Measurements from ENCODE around the gene CPLX3. TPM values are rescaled to one million over a fixed set of nuclear protein-coding genes. Genes with fewer than 3 reads are reported as not detected.

The CPLX3 gene
- total RNA-seq, 1 donor from 2014 or later: not detected

- no peak for DNase-seq (ENCODE audit: extremely low spot score, unreplicated experiment)
- H3K9me3 Mint-ChIP-seq: no peaks in the 10 kb centered on the region
- H3K4me3 Mint-ChIP-seq: no peak overlapping the region
- H3K27me3 Mint-ChIP-seq: no peaks in the 10 kb centered on the region
- peaks cover 10% of the 10 kb centered on the region for H3K36me3 Mint-ChIP-seq
- peaks cover 21% of the 10 kb centered on the region for H3K4me1 Mint-ChIP-seq (ENCODE audit: unreplicated experiment)
- no peak overlapping the region for H3K27ac Mint-ChIP-seq
- TF ChIP-seq, protein P1, sequence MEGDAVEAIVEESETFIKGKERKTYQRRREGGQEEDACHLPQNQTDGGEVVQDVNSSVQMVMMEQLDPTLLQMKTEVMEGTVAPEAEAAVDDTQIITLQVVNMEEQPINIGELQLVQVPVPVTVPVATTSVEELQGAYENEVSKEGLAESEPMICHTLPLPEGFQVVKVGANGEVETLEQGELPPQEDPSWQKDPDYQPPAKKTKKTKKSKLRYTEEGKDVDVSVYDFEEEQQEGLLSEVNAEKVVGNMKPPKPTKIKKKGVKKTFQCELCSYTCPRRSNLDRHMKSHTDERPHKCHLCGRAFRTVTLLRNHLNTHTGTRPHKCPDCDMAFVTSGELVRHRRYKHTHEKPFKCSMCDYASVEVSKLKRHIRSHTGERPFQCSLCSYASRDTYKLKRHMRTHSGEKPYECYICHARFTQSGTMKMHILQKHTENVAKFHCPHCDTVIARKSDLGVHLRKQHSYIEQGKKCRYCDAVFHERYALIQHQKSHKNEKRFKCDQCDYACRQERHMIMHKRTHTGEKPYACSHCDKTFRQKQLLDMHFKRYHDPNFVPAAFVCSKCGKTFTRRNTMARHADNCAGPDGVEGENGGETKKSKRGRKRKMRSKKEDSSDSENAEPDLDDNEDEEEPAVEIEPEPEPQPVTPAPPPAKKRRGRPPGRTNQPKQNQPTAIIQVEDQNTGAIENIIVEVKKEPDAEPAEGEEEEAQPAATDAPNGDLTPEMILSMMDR (conservative IDR thresholded peaks at IDR 0.05): no peak
Observed at GRCh38 chr15:74845208-74845568, 18.8 kb downstream of the CPLX3 start.

GRCh38 chr15:74845581-74845980 is 19.2 kb downstream of the CPLX3 start:
- H3K36me3 Mint-ChIP-seq: peaks cover 10% of the 10 kb centered on the region
- TF ChIP-seq, protein P1 (conservative IDR thresholded peaks at IDR 0.05): no peak

DNA sequence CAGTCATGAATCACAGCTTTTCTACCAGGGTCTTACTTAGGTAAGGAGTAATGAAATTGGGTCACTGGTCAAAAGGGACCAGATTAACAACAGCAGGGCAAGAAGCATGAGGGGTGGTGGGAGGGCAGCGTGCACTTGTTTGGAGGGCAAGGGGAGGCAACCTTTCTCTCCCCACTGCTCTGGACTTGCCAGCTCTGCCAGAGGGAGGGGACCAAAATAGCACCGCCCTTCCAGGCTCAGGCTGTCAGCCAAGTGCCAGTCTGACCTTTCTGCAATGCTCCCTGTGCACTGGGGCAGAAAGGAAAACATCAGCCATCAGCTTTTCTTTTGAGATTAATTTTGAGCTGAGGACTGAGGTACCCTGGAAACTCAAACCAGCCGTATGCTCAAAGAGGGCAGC is 21.0 kb downstream of the CPLX3 start:
- TF ChIP-seq, protein P1 (conservative IDR thresholded peaks at IDR 0.05): no peak
- peaks cover 6% of the 10 kb centered on the region for H3K4me1 Mint-ChIP-seq (ENCODE audit: unreplicated experiment)
- no peak overlapping the region for H3K27ac Mint-ChIP-seq
- peaks cover 10% of the 10 kb centered on the region for H3K36me3 Mint-ChIP-seq
- H3K9me3 Mint-ChIP-seq: no peaks in the 10 kb centered on the region
- DNase-seq (ENCODE audit: extremely low spot score, unreplicated experiment): no peak
- H3K27me3 Mint-ChIP-seq: no peaks in the 10 kb centered on the region
- H3K4me3 Mint-ChIP-seq: no peak overlapping the region

More at GRCh38 chr15:74845581-74845980, 19.2 kb downstream of the CPLX3 start:
- Mint-ChIP-seq H3K27ac (no peak overlapping the region), H3K4me1 (ENCODE audit: unreplicated experiment) (peaks cover 21% of the 10 kb centered on the region), H3K9me3 (no peaks in the 10 kb centered on the region), H3K27me3 (no peaks in the 10 kb centered on the region), H3K4me3 (no peak overlapping the region)
- DNase-seq (ENCODE audit: extremely low spot score, unreplicated experiment): no peak

- TF ChIP-seq, protein P1 (conservative IDR thresholded peaks at IDR 0.05): no peak
- Mint-ChIP-seq H3K27me3 (no peaks in the 10 kb centered on the region), H3K4me3 (no peak overlapping the region), H3K27ac (no peak overlapping the region), H3K36me3 (peaks cover 7% of the 10 kb centered on the region), H3K9me3 (no peaks in the 10 kb centered on the region), H3K4me1 (ENCODE audit: unreplicated experiment) (no peaks in the 10 kb centered on the region)
- DNase-seq (ENCODE audit: extremely low spot score, unreplicated experiment): no peak
Observed at GRCh38 chr15:74850393-74850792, 24.0 kb downstream of the CPLX3 start.

DNA sequence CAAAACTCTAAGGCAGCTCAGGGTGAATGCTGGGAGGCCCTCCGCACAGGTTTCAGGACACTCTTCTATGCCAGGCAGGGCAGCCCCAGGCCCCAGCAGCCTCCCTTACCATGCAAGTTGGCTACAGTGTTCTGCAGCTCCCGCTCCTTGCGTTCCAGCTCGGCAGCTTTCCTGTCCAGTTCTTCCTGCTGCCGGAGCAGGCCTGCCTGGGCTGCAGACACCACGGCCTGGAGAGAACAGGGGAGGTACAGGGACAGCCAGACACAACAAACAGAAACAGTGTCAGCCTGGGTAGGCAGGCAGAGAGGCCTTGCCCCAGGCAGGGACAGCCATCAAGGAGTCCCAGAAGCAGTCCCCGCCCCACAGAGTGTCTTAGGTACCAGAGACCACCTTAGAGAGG is 25.5 kb downstream of the CPLX3 start:
- Mint-ChIP-seq H3K27ac (no peak overlapping the region), H3K4me1 (ENCODE audit: unreplicated experiment) (peaks cover 2% of the 10 kb centered on the region), H3K27me3 (no peaks in the 10 kb centered on the region), H3K9me3 (no peaks in the 10 kb centered on the region), H3K36me3 (peaks cover 8% of the 10 kb centered on the region), H3K4me3 (no peak overlapping the region)
- no peak for DNase-seq (ENCODE audit: extremely low spot score, unreplicated experiment)
- TF ChIP-seq, protein P1 (conservative IDR thresholded peaks at IDR 0.05): no peak

- TF ChIP-seq, protein P1 (conservative IDR thresholded peaks at IDR 0.05): no peak
- H3K27ac Mint-ChIP-seq: no peak overlapping the region
- H3K4me1 Mint-ChIP-seq (ENCODE audit: unreplicated experiment): peaks cover 9% of the 10 kb centered on the region
- no peaks in the 10 kb centered on the region for H3K9me3 Mint-ChIP-seq
- DNase-seq (ENCODE audit: extremely low spot score, unreplicated experiment): no peak
- H3K4me3 Mint-ChIP-seq: no peak overlapping the region
- H3K27me3 Mint-ChIP-seq: no peaks in the 10 kb centered on the region
- H3K36me3 Mint-ChIP-seq: peaks cover 3% of the 10 kb centered on the region
Observed at GRCh38 chr15:74854453-74855022, 28.1 kb downstream of the CPLX3 start.

Measured in type B pancreatic cell (in vitro differentiated cells).